HG03135 (cell line): ENCODE results near the gene ABCA8.
"Not testable (repeated sequence)": the region's sequence is repeated elsewhere in the genome, so short reads cannot be mapped to it uniquely, and the experiment has no call there.

Source experiments
- ATAC-seq: cut with Tn5 transposase; IDR thresholded peaks from one replicate; pipeline ENCODE4 v1.9.1; 2021; ENCODE audit warnings: mild to moderate bottlenecking, moderate library complexity; ENCODE audit not compliant: unreplicated experiment

ABCA8 gene

DNA sequence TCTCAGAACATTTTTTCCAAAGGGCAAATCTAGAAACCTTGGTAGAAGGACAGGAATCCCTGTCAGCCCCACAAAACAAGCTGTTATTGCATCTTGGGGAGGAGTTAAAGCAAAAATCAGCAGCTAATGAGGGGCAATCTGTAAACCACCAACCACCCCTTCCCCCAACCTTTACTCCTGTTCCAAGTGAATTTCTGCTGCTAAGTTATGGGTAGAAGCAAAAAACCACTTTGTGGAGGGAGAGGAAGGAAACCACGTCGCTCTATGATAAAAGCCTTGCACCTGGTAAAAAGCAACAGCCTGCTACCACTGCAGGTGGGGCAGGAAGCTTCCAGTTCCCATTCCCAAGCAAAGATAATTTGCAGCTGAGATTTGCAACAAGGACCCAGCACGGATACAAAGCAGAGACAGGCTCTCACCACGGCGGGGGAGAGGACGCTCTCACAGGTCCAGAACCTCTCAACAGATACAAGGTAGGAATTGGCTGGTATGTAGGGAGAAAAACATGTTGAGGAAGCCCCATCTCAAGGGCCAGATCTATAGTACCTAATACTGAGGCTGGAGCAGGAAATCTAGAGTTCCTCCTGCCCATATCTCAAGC lies 10.7 kb downstream of the ABCA8 start:
- ATAC-seq, result no peak

DNA sequence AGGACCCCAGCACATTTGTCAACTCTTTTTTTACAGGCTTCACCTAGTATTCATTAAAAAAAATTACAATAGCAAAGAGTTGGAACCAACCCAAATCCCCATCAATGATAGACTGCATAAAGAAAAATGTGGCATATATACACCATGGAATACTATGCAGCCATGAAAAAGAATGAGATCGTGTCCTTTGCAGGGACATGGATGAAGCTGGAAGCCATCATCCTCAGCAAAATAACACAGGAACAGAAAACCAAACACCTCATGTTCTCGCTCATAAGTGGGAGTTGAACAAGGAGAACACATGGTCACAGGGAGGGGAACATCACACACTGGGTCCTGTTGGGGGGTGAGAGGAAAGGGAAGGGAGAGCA lies 11.4 kb downstream of the ABCA8 start:
- not testable (repeated sequence) for ATAC-seq

DNA sequence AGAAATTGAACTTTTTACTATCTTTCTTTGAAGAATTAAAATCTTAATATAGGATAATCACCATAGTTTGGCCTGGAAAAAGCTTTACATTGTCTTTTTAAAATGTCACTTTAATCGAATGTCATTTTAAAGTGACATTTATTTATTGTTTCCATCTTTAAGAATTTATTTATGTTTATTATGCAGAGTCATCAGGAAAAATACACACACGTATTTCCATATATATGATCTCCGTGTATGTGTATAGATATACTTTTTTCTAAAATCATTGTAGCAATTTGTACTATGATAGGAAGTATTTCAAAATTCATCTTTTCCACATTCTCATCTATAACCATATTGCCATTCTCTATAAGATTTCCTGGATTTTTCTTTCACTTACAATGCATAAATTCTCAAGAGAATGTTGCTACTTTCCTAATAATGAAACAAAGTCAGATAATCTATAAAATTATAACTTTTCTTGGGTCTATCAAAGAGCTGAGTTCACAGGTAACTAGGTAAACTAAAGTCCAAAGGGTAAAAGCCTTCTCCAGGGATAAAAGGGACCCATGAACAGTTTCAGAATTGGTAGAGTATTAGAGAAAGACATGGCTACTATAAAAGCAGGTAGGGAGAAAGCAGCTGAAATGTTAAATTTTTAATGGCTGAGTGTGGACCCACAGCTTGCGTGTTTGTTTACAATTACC lies 11.9 kb downstream of the ABCA8 start:
- no peak for ATAC-seq

DNA sequence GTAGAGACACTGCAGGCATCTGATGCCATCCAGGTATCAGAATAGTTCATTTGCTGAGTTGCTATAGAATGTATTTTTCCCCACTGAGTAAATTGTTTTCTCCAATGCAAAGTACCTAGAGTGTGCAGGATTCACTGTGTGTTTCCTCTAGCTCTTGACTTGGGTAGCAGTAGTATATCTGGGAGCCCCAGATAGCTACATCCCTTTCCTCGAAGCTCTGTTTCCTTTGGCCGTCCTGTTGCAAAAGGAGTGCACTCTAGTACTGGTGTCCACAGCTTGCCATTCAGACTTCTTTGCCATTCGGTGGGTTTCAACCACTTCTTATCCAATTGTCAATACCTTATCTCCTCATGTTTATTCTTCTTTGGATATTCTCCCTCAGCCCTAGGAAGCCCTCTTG lies 12.8 kb downstream of the ABCA8 start:
- no peak for ATAC-seq

DNA sequence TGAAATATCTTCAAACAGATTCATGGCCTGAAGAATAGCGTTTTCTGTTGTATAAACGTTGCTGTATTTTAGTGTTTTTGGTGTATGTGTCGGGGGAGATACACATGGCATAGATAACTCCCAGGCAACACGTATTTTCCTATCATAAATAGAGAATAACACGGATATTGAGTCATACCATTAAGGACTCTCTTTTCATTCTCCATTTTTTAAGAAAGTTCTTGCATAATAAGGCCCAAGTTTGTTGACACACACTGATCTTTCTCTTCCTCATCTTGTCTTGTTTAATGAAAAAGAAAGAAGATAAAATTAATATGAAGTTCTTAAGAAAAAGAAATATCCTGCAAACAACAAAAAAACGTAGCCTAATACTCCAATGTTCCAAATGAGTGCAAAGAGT lies 13.4 kb downstream of the ABCA8 start:
- ATAC-seq, result no peak

DNA sequence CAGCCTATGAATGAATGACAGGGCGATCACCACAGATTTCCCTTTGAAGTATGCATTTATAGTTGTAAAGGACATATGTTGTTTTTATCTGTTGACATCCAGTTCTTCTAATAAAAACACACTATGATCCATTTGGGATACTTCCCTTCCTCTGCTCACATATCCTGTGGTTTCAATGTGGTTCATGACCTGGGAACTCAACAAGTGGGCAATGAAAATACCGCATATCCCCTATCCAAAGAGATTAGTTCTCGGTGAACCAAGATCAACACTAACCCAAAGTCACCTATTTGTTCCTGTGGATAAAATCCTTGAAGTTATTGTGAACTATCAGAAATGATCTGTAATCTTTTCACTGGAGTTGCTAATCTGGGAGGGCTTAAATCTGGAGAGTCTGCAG lies 16.0 kb downstream of the ABCA8 start:
- no peak for ATAC-seq

DNA sequence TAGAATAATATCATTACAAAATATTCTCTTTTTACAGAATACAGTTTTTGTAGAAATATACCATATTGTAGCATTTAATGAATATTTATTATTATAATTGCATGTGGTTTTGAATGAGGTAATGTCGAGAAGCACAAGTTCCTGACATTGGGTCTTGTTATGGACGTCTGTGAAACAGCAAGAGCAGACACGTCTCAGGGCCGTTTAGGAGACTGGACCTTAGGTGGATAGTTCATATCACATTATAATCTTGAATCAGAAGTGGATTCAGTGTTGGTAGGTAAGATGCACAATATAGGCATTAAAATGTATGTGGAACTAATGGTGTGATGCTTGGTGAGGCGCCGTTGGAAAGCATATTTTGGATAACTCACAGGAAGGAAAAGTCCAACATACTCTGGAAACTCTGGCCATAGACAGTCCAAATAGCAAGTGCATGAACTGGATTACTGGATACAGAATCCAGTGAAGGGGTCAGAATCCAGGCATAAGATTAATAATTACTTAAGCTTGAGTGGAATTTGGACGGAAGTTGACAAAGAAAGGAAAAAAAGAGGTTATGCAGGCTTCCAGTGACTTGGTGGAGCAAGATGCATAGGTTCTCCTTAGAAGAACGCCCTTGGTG lies 17.2 kb downstream of the ABCA8 start:
- ATAC-seq, result no peak

DNA sequence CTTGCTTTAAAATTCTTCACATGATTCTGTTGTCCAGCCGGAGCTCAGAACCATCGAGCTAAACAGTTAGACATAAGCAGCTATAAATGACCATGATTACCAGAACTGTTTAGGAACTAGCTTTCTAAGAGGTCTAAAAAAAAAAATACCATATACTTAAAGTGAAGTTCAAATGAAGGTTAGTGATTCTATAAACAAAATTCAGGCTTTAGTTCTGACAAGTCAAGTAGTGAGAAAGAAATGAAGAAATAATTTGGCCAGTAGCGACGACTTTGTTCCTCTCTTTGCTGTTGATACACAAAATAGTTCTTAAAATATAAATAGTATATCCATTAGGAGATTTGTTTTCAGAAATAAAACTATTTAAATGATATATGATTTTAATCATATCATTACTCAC lies 27.7 kb downstream of the ABCA8 start:
- no peak for ATAC-seq

DNA sequence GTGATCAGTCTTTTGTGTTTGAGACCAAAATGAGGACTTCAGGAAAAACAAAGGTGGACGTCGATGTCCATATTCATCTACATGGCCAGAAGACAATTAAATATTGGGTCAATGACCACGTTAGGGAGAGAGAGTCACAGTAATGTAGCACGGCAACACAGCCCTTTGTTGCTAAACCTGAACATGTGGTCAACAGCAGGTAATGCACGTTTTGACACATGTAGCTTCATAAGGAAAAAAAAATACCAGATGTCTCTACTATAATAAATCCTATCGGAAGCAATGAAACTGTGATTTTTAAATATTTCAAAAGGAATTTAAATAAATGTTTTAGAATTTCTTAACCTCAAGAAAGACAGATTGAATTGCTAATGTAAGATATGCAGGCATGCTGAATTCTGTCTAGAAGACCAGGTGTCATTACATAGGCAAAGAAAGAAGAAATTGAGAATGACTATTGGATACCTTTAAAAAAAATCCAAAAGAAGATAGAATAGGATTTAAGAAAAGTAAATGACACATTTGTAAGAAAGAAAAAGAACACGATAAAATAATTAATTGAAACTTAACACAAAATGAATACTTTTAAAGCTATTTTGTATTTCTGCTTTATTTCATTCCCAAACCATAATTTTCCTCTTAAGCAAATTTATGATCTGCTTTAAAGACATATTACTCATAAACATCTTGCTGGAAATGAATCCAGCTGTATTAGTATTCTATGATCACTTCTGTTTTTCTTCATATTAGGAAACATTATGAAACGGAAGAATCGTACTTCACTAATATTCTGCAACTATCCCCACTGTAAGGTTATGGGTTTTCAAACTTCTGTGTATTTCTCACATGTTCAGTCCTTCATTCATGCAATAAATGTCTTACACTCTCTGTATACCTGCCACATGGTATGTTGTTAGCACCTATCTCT lies 30.1 kb downstream of the ABCA8 start:
- no peak for ATAC-seq

DNA sequence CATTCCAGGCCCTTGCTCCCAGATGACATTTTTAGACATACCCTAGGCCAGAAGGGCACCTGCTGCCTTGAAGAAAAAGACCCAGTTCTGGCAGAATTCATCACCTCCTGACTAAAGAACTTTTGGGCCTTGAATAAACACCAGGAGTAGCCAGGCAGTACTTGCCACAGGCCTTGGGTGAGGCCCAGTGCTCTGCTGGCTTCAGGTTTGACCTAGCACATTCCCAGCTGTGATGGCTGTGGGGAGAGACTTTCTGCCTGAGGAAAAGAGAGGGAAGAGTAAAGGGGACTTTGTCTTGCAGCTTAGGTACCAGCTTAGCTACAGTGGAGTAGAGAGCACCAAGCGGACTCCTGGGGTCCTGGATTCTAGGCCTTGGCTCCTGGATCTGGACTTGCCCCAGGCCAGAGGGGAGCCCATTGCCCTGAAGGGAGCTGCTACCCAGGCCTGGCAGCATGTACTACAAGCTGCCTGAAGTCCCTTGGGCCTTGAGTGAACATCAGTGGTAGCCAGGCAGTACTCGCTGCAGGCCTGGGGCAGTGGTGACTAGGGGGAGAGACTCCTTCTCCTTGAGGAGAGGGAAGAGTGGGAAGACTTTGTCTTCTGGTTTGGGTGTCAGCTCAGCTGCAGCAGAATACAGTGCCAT lies 44.3 kb downstream of the ABCA8 start:
- no peak for ATAC-seq

DNA sequence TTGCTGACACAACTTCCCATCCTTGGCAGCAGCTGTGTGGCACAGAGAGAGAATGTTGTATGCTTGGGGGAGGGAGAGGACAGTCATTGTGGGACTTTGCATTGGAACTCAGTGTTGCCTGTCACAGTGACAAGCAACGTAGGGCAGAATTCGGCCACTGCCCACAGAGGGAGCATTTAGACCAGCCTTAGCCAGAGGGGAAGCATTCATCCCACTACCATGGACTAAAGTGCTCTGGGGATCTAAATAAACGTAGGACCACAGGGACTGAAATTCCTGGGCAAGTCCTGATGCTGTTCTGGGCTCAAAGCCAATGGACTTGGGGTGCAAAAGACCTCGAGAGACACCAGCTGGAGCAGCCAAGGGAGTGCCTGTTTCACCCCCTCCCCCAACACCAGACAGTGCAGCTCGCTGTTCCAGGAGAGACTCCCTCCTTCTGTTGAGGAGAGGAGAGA lies 44.9 kb downstream of the ABCA8 start:
- no peak for ATAC-seq

DNA sequence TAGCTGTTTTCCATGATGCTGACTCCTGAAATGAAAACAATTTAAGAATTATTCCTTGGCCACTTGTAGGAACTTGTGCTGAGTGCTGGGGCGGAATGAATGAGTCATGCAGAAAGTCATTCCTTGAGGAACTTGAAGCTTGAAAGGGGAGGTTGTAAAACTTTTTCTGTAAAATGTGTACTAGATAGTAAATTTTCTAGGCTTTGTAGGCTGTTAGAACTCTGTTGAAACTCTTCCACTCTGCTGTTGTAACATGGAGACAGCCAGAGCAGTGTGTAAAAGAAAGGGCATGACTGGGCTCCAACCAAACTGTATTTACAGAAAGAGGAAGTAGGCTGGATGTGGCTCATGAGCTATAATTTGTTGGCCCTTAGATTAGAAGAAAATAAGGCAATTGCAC lies 46.1 kb downstream of the ABCA8 start:
- ATAC-seq, result no peak

DNA sequence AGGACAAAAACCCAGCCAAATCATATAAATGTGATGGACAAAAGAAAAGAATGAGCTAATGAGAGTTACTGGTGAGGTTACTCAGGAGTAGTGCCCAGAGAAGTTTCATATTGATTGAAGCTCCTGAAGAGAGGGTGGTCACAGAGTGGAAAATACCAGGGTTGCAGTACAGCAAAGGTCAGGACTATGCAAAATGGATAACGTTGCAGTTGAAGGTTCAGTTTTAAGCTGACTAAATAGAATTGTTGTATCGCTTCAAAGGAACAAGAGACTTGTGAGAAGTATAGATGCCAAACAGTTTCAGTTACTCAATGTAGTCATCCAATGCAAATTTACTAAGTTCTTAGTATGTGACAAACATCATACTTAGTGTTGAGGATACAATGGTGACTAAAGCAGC lies 47.1 kb downstream of the ABCA8 start:
- ATAC-seq, result no peak

DNA sequence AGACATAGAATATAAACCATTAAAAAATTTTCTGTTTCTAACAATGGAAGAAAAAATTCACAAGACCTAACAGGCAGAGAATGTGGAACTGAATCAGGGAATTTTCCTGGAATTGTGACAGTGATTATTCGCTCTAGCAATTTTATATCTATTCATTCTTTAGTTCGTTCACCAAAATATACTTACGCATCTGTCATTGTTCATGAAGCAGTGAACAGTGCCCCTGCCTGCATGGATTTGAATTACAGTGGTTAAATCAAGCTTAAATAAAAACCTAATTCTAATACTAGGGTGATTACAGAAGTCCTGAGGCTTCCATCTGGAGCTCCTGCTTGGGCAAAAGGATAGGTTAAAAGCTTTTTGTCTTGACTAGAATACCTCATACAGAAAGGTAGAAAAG lies 48.6 kb downstream of the ABCA8 start:
- no peak for ATAC-seq

DNA sequence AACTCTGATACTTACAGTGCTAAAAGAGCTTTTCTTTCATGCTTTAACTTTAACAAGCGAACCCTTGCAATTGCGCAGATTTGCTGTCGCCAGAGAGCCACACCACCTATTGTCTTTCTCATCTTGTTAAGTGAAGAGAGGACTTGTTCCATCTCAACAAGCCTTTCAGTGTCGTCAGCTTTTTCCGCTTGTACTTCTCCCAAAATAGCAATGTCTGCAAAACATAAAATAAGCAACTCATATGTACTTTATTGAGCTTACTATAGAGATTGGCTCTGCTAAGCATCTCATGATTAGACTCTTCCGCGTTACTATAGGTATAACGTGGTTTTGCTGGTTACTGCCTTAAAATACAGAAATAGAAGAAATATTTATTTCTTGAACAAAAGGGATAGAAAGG lies 51.9 kb downstream of the ABCA8 start:
- ATAC-seq, result no peak

DNA sequence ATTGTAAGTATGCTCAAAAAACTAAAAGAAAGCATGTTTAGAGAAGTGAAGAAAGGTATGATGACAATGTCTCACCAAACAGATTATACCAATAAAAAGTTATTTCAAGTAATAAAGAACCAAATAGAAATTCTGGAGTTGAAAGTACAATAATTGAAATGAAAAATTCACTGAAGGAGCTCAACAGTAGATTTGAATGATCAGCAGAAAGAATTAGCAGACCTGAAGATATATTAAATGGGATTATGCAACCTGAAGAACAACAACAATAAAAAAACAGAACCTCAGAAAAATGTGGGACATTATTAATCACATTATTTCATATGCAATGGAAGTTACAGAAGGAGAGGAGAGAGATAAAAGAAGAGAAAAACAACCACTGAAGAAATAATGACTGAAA lies 57.6 kb downstream of the ABCA8 start:
- ATAC-seq, result no peak

DNA sequence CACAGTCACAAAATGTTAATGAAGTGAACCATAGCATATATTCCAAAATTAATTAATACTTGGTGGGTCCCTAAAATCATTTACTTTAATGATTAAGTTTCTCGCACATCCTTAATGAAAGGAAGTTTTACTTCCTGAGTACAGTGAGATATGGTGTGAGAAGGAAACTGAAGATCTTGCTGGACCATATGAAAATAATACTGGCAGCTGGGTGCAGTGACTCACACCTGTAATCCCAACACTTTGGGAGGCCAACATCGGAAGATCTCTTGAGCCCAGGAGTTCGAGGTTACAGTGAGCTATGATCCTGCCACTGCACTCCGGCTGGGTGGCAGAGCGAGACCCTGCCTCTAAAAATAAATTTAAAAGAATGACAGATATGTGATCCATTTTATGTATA lies 62.5 kb downstream of the ABCA8 start:
- no peak for ATAC-seq

DNA sequence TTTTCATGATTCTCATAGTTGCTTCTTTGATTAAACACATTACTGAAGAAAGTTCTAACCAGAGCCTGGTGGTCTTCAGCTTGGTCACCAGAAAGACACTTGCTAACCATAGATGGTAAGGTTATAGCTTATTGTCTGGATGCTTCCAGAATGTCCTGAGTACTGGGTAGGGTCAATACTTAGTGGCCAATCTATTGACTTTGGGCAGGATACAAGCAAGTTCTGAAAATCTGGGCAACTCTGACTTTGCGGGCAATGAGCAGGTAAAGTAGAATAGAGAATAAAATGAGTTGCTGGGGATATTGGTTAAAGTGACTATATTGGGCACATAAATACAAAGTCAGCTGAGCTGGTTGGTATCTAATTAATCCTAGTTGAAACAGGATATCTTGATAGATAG lies 63.0 kb downstream of the ABCA8 start:
- no peak for ATAC-seq

DNA sequence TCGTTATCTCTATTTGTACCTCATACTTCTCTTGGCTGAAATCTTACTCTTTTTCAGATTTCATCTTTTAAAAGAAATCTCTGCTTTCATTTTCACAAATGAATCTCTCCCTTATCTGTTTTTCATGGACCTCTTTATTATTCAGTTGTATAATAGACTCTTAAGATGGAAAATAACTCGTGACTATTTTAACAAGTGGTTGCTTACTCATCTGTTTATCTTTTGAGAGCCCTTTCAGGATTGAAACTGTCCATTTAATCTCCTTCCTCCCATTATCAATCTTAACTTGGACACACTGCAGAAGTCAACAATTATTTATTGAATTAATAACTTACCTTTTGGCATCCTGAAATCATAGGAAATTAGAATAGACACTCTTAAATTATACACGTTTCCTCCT lies 68.8 kb downstream of the ABCA8 start:
- ATAC-seq, result no peak

DNA sequence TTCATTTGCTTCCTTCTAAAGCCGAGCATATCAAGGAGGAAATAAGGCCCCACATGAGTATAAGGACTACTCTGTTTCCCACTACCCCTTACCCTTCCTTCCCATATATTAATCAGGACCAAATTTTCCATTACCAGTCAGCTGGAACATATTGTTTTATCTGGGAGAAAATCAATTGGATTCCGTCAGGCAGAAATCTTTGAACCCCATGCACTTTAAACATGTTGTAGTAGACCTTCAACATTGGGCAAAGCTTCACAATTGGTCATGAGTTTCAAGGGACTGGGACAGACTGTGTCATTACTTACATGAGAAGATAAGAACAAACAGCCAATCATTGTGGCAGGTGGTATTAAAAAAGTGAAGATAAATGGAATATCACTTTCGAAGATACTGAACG lies 70.3 kb downstream of the ABCA8 start:
- no peak for ATAC-seq
